ENCODE data around the gene RHOD. TPM values are rescaled to one million over a fixed set of nuclear protein-coding genes. Genes with fewer than 3 reads are reported as not detected.

RHOD gene
- total and polyA plus RNA-seq, 2 donors (not counting 3 experiments of a cell fraction or from before 2014, with no cell fraction given) = 10.6 to 17.9 TPM

- intact Hi-C loops (cut with micrococcal nuclease) = loop anchor here (5.0 kb wide), 1 partner anchor 42 kb away; no protein-coding TSS in a partner anchor
- H3K9me1 ChIP-seq (replicated peaks; ENCODE audit: control insufficient read depth, extremely low read depth, insufficient read depth, low read length) = no peaks in the 10 kb centered on the region
- TF ChIP-seq JUN (IDR thresholded peaks at IDR 0.05; ENCODE audit: borderline replicate concordance, insufficient read depth, insufficient read length, low read depth) = no peak
- no peak for TF ChIP-seq EZH2 (IDR thresholded peaks at IDR 0.05; ENCODE audit: borderline replicate concordance, low read depth, low read length, severe bottlenecking)
- no peak for TF ChIP-seq FOS (IDR thresholded peaks at IDR 0.05; ENCODE audit: borderline replicate concordance, insufficient read depth, low read length)
- no peak for TF ChIP-seq MAX (IDR thresholded peaks at IDR 0.05; ENCODE audit: insufficient read depth, insufficient read length)
- TF ChIP-seq POLR2A (IDR thresholded peaks at IDR 0.05; ENCODE audit: low read depth, low read length) = no peak
- no peak for TF ChIP-seq POLR2AphosphoS5 (IDR thresholded peaks at IDR 0.05; ENCODE audit: insufficient read depth, low read depth, low read length)
- TF ChIP-seq GATA2 (IDR thresholded peaks at IDR 0.05; ENCODE audit: insufficient read depth, insufficient read length, low read depth, low read length) = no peak
- no peak for TF ChIP-seq CTCF (IDR thresholded peaks at IDR 0.05; ENCODE audit: extremely low read depth in 1 of 2, insufficient read depth in 1 of 2, low read depth in 1 of 2, low read length in 2 of 2)
- no peak for TF ChIP-seq MYC (IDR thresholded peaks at IDR 0.05; ENCODE audit: low read depth, low read length)
- CTCF ChIA-PET = interaction anchor here (0.6 to 1.0 kb wide), 3 partner anchors 9 to 60 kb away, joined by 3 read pairs; no protein-coding TSS in a partner anchor
- no peaks in the 10 kb centered on the region for H3K79me2 ChIP-seq (ENCODE audit: control insufficient read depth, insufficient read depth, low read length)
- BruUV-seq (replicated peaks) = no TSS peak
- H3K4me2 ChIP-seq (ENCODE audit: insufficient read depth, low read length) = no peak overlapping the region
- H3K4me1 ChIP-seq (ENCODE audit: control insufficient read depth, extremely low read depth, insufficient read depth, low read length) = peaks cover 6% of the 10 kb centered on the region
- H3K36me3 ChIP-seq (ENCODE audit: control insufficient read depth in 2 of 2, extremely low read depth in 1 of 2, insufficient read depth in 2 of 2, low read length in 2 of 2) = no peaks in the 10 kb centered on the region
- no peak overlapping the region for H3K9ac ChIP-seq (replicated peaks; ENCODE audit: extremely low read depth, insufficient read depth, low read length)
- POLR2A ChIA-PET = no interaction called here
- dilution Hi-C loops (cut with MboI; ENCODE audit: extremely low pct_ligation_motif_present, low sequenced_read_pairs) = no loop called here
- H3K27ac ChIP-seq (ENCODE audit: insufficient read depth, low read depth, low read length) = no peak overlapping the region
- H3K9me3 ChIP-seq (replicated peaks; ENCODE audit: control insufficient read depth, insufficient read depth, low read length) = no peaks in the 10 kb centered on the region
- FAIRE-seq = no peak
- no peak overlapping the region for H2AFZ ChIP-seq (ENCODE audit: low read depth, low read length)
- H3K27me3 ChIP-seq (ENCODE audit: control insufficient read depth in 2 of 2, insufficient read depth in 2 of 2, low read length in 2 of 2) = peaks cover 20 to 21% of the 10 kb centered on the region in 2 experiments
- H3K4me3 ChIP-seq (replicated peaks in 1 of 3; ENCODE audit: insufficient read depth in 1 of 3, low read depth in 1 of 3, low read length in 3 of 3) = no peak overlapping the region
- no peaks in the 10 kb centered on the region for H4K20me1 ChIP-seq (replicated peaks; ENCODE audit: control insufficient read depth, extremely low read depth, insufficient read depth, low read length)
- no peak for DNase-seq (ENCODE audit: low read depth, low spot score)
Measured at GRCh38 chr11:67024410-67024809, 32.2 kb upstream of the RHOD start.
